ENCODE results near the gene COL27A1. TPM values are rescaled to one million over a fixed set of nuclear protein-coding genes. Genes with fewer than 3 reads are reported as not detected.
"Not testable (repeated sequence)": the region's sequence is repeated elsewhere in the genome, so short reads cannot be mapped to it uniquely, and the experiment has no call there.

Gene COL27A1
- total RNA-seq, 1 experiment from 2014 or later = not detected

DNA sequence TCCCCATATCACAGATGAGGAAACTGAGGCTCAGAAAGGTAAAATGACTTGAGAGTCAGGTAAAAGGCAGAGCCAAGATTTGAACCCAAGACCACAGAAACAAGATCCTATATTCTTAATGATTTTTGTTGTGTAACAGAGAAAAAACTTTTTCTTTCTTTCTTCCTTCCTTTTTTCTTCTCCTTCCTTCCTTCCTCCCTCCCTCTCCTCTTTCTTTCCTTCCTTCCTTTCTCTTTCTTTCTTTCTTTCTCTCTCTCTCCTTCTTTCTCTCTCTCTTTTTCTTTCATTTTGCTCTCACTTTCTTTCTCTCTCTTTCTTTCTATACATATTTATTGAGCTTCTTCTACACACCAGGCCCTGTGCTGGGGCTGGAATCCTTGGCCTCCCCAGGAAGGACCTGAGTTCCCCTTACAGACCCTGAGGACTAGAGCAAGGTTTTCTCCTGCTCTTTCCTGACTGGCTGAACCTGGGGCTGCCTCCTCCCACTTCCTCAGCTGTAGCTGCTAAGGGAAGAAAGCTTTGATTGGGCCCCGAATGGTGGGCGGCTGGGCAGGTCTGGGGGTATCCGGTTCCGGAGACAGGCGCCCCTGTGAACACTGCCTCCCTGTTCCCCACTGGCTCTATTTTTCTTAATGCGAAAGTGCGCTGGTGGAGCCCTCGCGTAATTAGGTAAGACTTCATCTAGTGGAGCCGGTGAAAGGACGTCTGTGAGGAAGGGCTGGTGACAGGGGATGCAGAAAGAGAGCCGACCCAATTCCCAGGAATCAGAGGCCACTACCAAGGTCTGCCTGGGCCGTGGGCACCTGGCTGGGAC, 28.9 kb upstream of the COL27A1 start:
- Histone ChIP-seq H3K4me1 (ENCODE audit: low read length) (no peaks in the 10 kb centered on the region), H3K4me3 (ENCODE audit: low read length) (no peak overlapping the region), H2AFZ (ENCODE audit: low read length) (no peak overlapping the region), H4K20me1 (ENCODE audit: insufficient read depth, low read depth, low read length) (no peaks in the 10 kb centered on the region), H3K36me3 (ENCODE audit: insufficient read depth, low read length) (no peaks in the 10 kb centered on the region), H3K9me3 (ENCODE audit: low read length) (no peaks in the 10 kb centered on the region), H3K27ac (ENCODE audit: low read length) (no peak overlapping the region), H3K9ac (ENCODE audit: low read length) (no peak overlapping the region), H3K4me2 (ENCODE audit: low read depth, low read length, poor library complexity, severe bottlenecking) (no peak overlapping the region), H3K9me2 (replicated peaks; ENCODE audit: insufficient read depth, low read length) (no peaks in the 10 kb centered on the region), H3K27me3 (ENCODE audit: low read length) (no peaks in the 10 kb centered on the region), H3K79me2 (ENCODE audit: low read length) (no peaks in the 10 kb centered on the region)
- no peak for DNase-seq

GRCh38 chr9:114128759-114129158, 26.6 kb upstream of the COL27A1 start:
- not testable (repeated sequence) for H2AFZ ChIP-seq (ENCODE audit: low read length); DNase-seq; H3K9me2 ChIP-seq (replicated peaks; ENCODE audit: insufficient read depth, low read length); H3K36me3 ChIP-seq (ENCODE audit: insufficient read depth, low read length); H3K9me3 ChIP-seq (ENCODE audit: low read length); H3K79me2 ChIP-seq (ENCODE audit: low read length); H3K27me3 ChIP-seq (ENCODE audit: low read length); H3K4me2 ChIP-seq (ENCODE audit: low read depth, low read length, poor library complexity, severe bottlenecking); H3K9ac ChIP-seq (ENCODE audit: low read length); H3K4me3 ChIP-seq (ENCODE audit: low read length); H3K4me1 ChIP-seq (ENCODE audit: low read length); H3K27ac ChIP-seq (ENCODE audit: low read length); H4K20me1 ChIP-seq (ENCODE audit: insufficient read depth, low read depth, low read length)

DNA sequence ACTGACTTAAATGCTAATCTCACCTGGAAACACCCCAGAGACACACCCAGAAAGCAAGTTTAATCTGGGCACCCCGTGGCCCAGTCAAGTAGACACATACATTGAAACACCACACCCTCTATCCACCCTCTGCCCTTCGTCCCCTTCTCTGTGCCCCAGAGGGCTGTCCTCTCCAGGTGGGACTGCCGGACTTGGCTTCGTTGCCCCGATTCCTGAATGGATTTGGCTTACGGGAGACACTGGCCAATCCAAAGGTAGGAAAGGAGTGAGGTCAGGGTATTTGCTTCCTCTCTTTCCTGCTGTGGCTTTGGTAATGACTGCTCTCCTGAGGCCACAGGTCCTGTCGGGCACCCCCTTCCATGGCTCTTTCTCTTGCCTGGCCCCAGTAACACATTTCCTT, 25.2 kb upstream of the COL27A1 start:
- Histone ChIP-seq H3K79me2 (ENCODE audit: low read length) (no peaks in the 10 kb centered on the region), H3K9me2 (replicated peaks; ENCODE audit: insufficient read depth, low read length) (no peaks in the 10 kb centered on the region), H3K9ac (ENCODE audit: low read length) (no peak overlapping the region), H3K36me3 (ENCODE audit: insufficient read depth, low read length) (no peaks in the 10 kb centered on the region), H3K27ac (ENCODE audit: low read length) (no peak overlapping the region), H3K4me1 (ENCODE audit: low read length) (no peaks in the 10 kb centered on the region), H3K4me3 (ENCODE audit: low read length) (no peak overlapping the region), H3K27me3 (ENCODE audit: low read length) (no peaks in the 10 kb centered on the region), H2AFZ (ENCODE audit: low read length) (no peak overlapping the region), H3K4me2 (ENCODE audit: low read depth, low read length, poor library complexity, severe bottlenecking) (no peak overlapping the region), H4K20me1 (ENCODE audit: insufficient read depth, low read depth, low read length) (no peaks in the 10 kb centered on the region), H3K9me3 (ENCODE audit: low read length) (no peaks in the 10 kb centered on the region)
- DNase-seq = no peak

DNA sequence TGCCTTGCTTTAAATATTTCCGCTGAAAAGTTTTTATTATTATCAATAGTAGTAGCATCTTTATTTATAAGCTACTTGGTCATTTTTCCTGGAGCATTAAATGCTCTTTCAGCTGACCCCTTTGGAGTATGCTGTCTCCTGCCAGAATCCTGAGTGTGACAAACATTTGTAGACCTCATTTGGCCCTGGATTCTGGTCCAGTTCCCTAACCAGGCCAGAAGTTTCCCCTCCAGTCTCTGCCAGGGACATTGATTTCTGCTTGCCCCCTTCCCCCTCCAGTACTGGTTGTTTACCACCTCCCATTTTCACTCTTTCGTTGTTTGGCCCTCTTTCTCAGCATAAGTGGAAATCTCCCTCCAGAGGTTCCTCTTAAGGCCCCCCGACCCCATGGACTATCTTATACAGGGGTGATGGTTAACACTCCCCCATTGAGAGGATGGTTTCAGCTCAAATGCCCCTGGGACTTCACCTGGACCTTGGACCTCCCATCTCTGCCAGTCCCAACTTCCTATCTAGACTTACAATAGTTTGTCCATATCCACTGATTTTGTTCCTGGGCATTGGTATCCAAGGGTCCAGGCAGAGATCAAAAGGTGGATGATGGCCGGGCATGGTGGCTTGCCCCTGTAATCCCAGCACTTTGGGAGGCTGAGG, 24.6 kb upstream of the COL27A1 start:
- no peaks in the 10 kb centered on the region for H3K27me3 ChIP-seq (ENCODE audit: low read length)
- DNase-seq = no peak
- H3K9me2 ChIP-seq (replicated peaks; ENCODE audit: insufficient read depth, low read length) = no peaks in the 10 kb centered on the region
- H3K9ac ChIP-seq (ENCODE audit: low read length) = no peak overlapping the region
- no peaks in the 10 kb centered on the region for H3K36me3 ChIP-seq (ENCODE audit: insufficient read depth, low read length)
- no peaks in the 10 kb centered on the region for H4K20me1 ChIP-seq (ENCODE audit: insufficient read depth, low read depth, low read length)
- H3K4me1 ChIP-seq (ENCODE audit: low read length) = no peaks in the 10 kb centered on the region
- H2AFZ ChIP-seq (ENCODE audit: low read length) = no peak overlapping the region
- H3K9me3 ChIP-seq (ENCODE audit: low read length) = no peaks in the 10 kb centered on the region
- H3K4me2 ChIP-seq (ENCODE audit: low read depth, low read length, poor library complexity, severe bottlenecking) = no peak overlapping the region
- H3K79me2 ChIP-seq (ENCODE audit: low read length) = no peaks in the 10 kb centered on the region
- H3K27ac ChIP-seq (ENCODE audit: low read length) = no peak overlapping the region
- H3K4me3 ChIP-seq (ENCODE audit: low read length) = no peak overlapping the region

GRCh38 chr9:114131808-114132549, 23.4 kb upstream of the COL27A1 start:
- Histone ChIP-seq H3K9me3 (ENCODE audit: low read length) (no peaks in the 10 kb centered on the region), H3K27ac (ENCODE audit: low read length) (no peak overlapping the region), H3K36me3 (ENCODE audit: insufficient read depth, low read length) (no peaks in the 10 kb centered on the region), H2AFZ (ENCODE audit: low read length) (no peak overlapping the region), H3K79me2 (ENCODE audit: low read length) (no peaks in the 10 kb centered on the region), H3K27me3 (ENCODE audit: low read length) (no peaks in the 10 kb centered on the region), H3K4me3 (ENCODE audit: low read length) (no peak overlapping the region), H4K20me1 (ENCODE audit: insufficient read depth, low read depth, low read length) (no peaks in the 10 kb centered on the region), H3K9ac (ENCODE audit: low read length) (no peak overlapping the region), H3K4me2 (ENCODE audit: low read depth, low read length, poor library complexity, severe bottlenecking) (no peak overlapping the region), H3K4me1 (ENCODE audit: low read length) (no peaks in the 10 kb centered on the region), H3K9me2 (replicated peaks; ENCODE audit: insufficient read depth, low read length) (no peaks in the 10 kb centered on the region)
- no peak for DNase-seq

- Histone ChIP-seq H3K27ac (ENCODE audit: low read length) (no peak overlapping the region), H3K4me2 (ENCODE audit: low read depth, low read length, poor library complexity, severe bottlenecking) (no peak overlapping the region), H3K27me3 (ENCODE audit: low read length) (no peaks in the 10 kb centered on the region), H2AFZ (ENCODE audit: low read length) (no peak overlapping the region), H3K36me3 (ENCODE audit: insufficient read depth, low read length) (no peaks in the 10 kb centered on the region), H3K9me3 (ENCODE audit: low read length) (no peaks in the 10 kb centered on the region), H3K9ac (ENCODE audit: low read length) (no peak overlapping the region), H3K4me3 (ENCODE audit: low read length) (no peak overlapping the region), H4K20me1 (ENCODE audit: insufficient read depth, low read depth, low read length) (no peaks in the 10 kb centered on the region), H3K4me1 (ENCODE audit: low read length) (no peaks in the 10 kb centered on the region), H3K79me2 (ENCODE audit: low read length) (no peaks in the 10 kb centered on the region), H3K9me2 (replicated peaks; ENCODE audit: insufficient read depth, low read length) (no peaks in the 10 kb centered on the region)
- DNase-seq = no peak
Measured at GRCh38 chr9:114132550-114132918, 22.8 kb upstream of the COL27A1 start.

DNA sequence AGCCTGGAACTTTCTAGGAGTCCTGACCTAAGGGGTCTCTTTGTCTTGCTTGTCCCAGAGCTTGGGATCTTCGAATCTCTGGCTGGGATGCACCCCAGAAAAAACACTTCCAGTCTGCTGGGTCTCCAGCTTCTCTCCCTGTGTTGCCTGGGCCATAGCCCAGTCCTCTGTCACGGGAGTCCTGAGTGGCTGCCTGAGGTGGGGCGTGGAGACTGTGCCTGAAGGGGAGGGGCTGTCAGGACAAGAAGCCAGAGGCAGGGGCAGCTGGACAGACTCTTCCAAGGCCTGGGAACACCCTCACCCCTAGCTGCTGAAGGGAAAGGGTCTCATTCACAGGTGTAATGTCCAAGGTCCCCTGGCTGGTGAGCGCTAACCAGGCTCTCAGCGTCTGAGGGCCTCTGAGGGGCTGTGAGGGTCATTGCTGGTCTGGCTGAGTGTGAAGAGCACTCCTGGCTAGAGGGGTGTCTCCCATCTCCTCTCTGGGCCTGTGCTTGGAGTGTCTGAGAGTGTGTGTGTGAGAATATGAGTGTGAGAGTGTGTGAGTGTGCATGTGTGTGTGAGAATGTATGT, 20.4 kb upstream of the COL27A1 start:
- Histone ChIP-seq H3K27ac (ENCODE audit: low read length) (no peak overlapping the region), H3K9me2 (replicated peaks; ENCODE audit: insufficient read depth, low read length) (no peaks in the 10 kb centered on the region), H3K4me2 (ENCODE audit: low read depth, low read length, poor library complexity, severe bottlenecking) (no peak overlapping the region), H3K4me3 (ENCODE audit: low read length) (no peak overlapping the region), H3K4me1 (ENCODE audit: low read length) (no peaks in the 10 kb centered on the region), H3K79me2 (ENCODE audit: low read length) (no peaks in the 10 kb centered on the region), H3K9ac (ENCODE audit: low read length) (no peak overlapping the region), H3K27me3 (ENCODE audit: low read length) (no peaks in the 10 kb centered on the region), H2AFZ (ENCODE audit: low read length) (no peak overlapping the region), H3K36me3 (ENCODE audit: insufficient read depth, low read length) (no peaks in the 10 kb centered on the region), H4K20me1 (ENCODE audit: insufficient read depth, low read depth, low read length) (no peaks in the 10 kb centered on the region), H3K9me3 (ENCODE audit: low read length) (no peaks in the 10 kb centered on the region)
- no peak for DNase-seq

DNA sequence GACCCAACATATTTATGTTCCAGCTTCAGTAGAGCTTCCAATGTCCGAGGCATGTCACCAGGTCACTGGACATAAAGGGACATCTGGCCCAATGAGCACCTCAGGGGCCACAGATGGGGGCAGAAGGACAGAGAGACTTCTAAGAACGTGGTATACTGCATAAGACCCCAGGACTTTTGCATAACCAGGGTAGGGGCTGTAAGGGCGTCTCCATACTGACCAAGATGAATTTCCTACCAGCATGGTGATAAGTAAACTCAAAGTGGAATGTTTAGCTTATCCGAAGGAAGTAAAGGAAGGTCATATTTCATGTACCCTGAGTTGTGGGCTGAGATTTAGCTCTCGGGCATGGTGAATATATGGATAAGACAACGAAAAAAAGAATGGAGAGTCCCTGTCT, 17.5 kb upstream of the COL27A1 start:
- no peaks in the 10 kb centered on the region for H3K27me3 ChIP-seq (ENCODE audit: low read length)

More for the DNA sequence above, 17.5 kb upstream of the COL27A1 start:
- Histone ChIP-seq H3K9me2 (replicated peaks; ENCODE audit: insufficient read depth, low read length) (no peaks in the 10 kb centered on the region), H3K79me2 (ENCODE audit: low read length) (no peaks in the 10 kb centered on the region), H3K9me3 (ENCODE audit: low read length) (no peaks in the 10 kb centered on the region), H3K27ac (ENCODE audit: low read length) (no peak overlapping the region), H3K4me2 (ENCODE audit: low read depth, low read length, poor library complexity, severe bottlenecking) (no peak overlapping the region), H4K20me1 (ENCODE audit: insufficient read depth, low read depth, low read length) (no peaks in the 10 kb centered on the region), H3K4me3 (ENCODE audit: low read length) (no peak overlapping the region), H3K4me1 (ENCODE audit: low read length) (no peaks in the 10 kb centered on the region), H2AFZ (ENCODE audit: low read length) (no peak overlapping the region), H3K36me3 (ENCODE audit: insufficient read depth, low read length) (no peaks in the 10 kb centered on the region), H3K9ac (ENCODE audit: low read length) (no peak overlapping the region)
- no peak for DNase-seq

Data from Karpas-422 (cell line).